Measurements from ENCODE around the gene TIE1. TPM values are rescaled to one million over a fixed set of nuclear protein-coding genes. Genes with fewer than 3 reads are reported as not detected.

Gene TIE1
- total RNA-seq, 1 donor from 2014 or later, result 0.98 TPM

DNA sequence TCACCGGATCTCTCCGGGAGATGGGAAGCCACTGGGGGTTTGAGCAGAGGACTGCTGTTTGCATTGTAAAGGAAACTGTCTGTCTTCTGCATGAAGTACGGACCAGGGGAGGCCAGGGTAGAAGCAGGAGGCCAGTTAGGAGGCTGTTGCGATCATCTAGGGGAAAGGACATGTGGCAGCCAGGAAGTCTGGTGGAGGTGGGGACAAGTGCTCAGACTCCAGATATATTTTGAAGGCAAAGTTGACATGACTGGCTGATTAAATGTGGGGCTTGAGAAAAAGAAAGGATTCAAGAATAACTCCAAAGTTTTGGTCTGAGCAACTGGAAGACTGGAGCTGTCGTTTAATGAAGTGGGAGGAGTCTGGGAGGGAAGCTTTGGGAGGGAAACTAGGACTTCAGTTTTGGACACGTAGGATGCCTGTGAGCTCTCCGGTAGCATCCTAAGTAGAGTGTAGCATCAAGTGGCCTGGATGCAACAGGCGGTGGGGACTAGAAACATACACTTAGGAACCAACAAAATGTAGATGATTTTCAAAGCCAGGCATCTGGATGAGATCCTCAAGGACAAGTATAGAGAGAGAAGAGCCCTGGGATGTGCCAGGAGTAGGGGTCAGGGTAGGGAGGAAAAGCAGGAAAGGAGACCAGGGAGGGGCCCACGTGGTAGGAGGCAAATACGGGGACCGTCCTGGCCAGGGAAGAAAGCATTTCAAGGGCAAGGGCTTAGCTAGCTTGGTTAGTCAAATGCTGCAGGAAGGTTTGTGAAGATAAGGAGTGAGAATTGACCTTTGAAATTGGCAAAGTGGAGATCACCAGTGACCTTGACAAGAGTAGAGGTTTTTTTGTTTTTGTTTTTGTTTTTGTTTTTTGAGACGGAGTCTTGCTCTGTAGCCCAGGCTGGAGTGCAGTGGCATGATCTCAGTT, 11.7 kb upstream of the TIE1 start:
- Histone ChIP-seq H3K9me3 (ENCODE audit: insufficient read depth, low read depth, low read length) (no peaks in the 10 kb centered on the region), H3K27me3 (ENCODE audit: insufficient read depth, low read length) (peaks cover 6% of the 10 kb centered on the region), H3K4me2 (ENCODE audit: low read length) (no peak overlapping the region), H4K20me1 (ENCODE audit: insufficient read depth, low read length) (no peaks in the 10 kb centered on the region), H3K79me2 (ENCODE audit: insufficient read depth, low read length) (no peaks in the 10 kb centered on the region), H3K36me3 (ENCODE audit: insufficient read depth, low read length) (no peaks in the 10 kb centered on the region), H3K9ac (ENCODE audit: low read length) (no peak overlapping the region), H3K27ac (ENCODE audit: low read depth, low read length) (no peak overlapping the region), H3K4me1 (ENCODE audit: insufficient read depth, low read length) (no peaks in the 10 kb centered on the region), H2AFZ (ENCODE audit: low read depth, low read length) (no peak overlapping the region), H3K4me3 (ENCODE audit: insufficient read depth, low read depth, low read length) (no peak overlapping the region)
- TF ChIP-seq, protein P1, sequence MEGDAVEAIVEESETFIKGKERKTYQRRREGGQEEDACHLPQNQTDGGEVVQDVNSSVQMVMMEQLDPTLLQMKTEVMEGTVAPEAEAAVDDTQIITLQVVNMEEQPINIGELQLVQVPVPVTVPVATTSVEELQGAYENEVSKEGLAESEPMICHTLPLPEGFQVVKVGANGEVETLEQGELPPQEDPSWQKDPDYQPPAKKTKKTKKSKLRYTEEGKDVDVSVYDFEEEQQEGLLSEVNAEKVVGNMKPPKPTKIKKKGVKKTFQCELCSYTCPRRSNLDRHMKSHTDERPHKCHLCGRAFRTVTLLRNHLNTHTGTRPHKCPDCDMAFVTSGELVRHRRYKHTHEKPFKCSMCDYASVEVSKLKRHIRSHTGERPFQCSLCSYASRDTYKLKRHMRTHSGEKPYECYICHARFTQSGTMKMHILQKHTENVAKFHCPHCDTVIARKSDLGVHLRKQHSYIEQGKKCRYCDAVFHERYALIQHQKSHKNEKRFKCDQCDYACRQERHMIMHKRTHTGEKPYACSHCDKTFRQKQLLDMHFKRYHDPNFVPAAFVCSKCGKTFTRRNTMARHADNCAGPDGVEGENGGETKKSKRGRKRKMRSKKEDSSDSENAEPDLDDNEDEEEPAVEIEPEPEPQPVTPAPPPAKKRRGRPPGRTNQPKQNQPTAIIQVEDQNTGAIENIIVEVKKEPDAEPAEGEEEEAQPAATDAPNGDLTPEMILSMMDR (IDR thresholded peaks at IDR 0.05; ENCODE audit: insufficient read depth, low read depth, low read length), result no peak
- no peak for TF ChIP-seq EZH2 (IDR thresholded peaks at IDR 0.05; ENCODE audit: insufficient read depth, low read length)
- Mint-ChIP-seq H3K27me3 (ENCODE audit: low read depth, unreplicated experiment) (peaks cover 33% of the 10 kb centered on the region), H3K4me1 (ENCODE audit: low read depth, unreplicated experiment) (peaks cover 2% of the 10 kb centered on the region), H3K36me3 (ENCODE audit: low read depth, unreplicated experiment) (peaks cover 5% of the 10 kb centered on the region), H3K4me3 (ENCODE audit: unreplicated experiment) (no peak overlapping the region), H3K27ac (ENCODE audit: unreplicated experiment) (no peak overlapping the region), H3K9me3 (ENCODE audit: unreplicated experiment) (peaks cover 2% of the 10 kb centered on the region)
- FAIRE-seq (no peak), DNase-seq (ENCODE audit: low read depth) (no peak)

DNA sequence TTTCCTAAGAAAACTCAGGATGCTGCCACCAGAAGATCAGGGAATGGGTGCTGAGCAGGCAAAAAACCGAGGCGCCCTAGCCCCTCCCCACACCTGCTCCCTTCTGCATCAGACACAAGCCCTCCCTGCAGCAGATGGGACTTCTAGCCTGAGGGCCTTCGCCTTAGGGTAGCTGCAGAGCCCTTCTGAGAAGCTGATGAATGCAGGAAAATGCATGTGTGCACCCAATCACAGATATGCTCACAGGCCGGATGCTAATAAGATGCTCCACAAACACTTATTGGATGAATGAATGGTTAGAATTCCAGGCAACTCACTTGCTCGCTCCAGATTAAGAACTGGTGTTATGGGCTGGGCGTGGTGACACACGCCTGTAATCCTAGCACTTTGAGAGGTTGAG, 8.6 kb upstream of the TIE1 start:
- H4K20me1 ChIP-seq (ENCODE audit: insufficient read depth, low read length), result no peaks in the 10 kb centered on the region
- H3K9me3 ChIP-seq (ENCODE audit: insufficient read depth, low read depth, low read length), result no peaks in the 10 kb centered on the region
- Mint-ChIP-seq H3K4me1 (ENCODE audit: low read depth, unreplicated experiment) (peaks cover 11% of the 10 kb centered on the region), H3K36me3 (ENCODE audit: low read depth, unreplicated experiment) (no peaks in the 10 kb centered on the region), H3K27me3 (ENCODE audit: low read depth, unreplicated experiment) (peaks cover 15% of the 10 kb centered on the region), H3K4me3 (ENCODE audit: unreplicated experiment) (no peak overlapping the region), H3K27ac (ENCODE audit: unreplicated experiment) (no peak overlapping the region), H3K9me3 (ENCODE audit: unreplicated experiment) (peaks cover 1% of the 10 kb centered on the region)
- H3K79me2 ChIP-seq (ENCODE audit: insufficient read depth, low read length), result no peaks in the 10 kb centered on the region
- no peak overlapping the region for H3K27ac ChIP-seq (ENCODE audit: low read depth, low read length)
- H3K9ac ChIP-seq (ENCODE audit: low read length), result no peak overlapping the region
- DNase-seq (ENCODE audit: low read depth), result no peak
- TF ChIP-seq, protein P1 (IDR thresholded peaks at IDR 0.05; ENCODE audit: insufficient read depth, low read depth, low read length), result no peak
- no peak for TF ChIP-seq EZH2 (IDR thresholded peaks at IDR 0.05; ENCODE audit: insufficient read depth, low read length)
- H2AFZ ChIP-seq (ENCODE audit: low read depth, low read length), result no peak overlapping the region
- H3K4me3 ChIP-seq (ENCODE audit: insufficient read depth, low read depth, low read length), result no peak overlapping the region
- H3K4me1 ChIP-seq (ENCODE audit: insufficient read depth, low read length), result peaks cover 11% of the 10 kb centered on the region
- peaks cover 2% of the 10 kb centered on the region for H3K27me3 ChIP-seq (ENCODE audit: insufficient read depth, low read length)
- H3K4me2 ChIP-seq (ENCODE audit: low read length), result no peak overlapping the region
- no peak for FAIRE-seq
- no peaks in the 10 kb centered on the region for H3K36me3 ChIP-seq (ENCODE audit: insufficient read depth, low read length)

DNA sequence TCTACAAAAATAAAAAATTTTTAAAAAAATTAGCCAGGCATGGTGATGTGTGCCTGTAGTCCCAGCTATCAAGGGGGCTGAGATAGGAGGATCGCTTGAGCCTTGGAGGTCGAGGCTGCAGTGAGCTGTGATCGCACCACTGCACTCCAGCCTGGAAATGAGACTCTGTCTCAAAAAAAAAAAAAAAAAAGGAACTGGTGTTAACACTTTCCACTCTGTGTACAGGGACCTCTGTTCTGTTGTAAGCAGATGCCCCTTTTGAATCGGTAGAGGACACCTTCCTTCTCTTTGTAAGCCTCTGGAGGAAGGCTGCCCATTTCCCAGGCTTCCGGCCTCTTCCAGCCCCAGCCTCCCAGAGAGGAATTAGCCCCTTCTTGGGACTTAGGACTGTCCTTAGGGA, 8.1 kb upstream of the TIE1 start:
- TF ChIP-seq, protein P1 (IDR thresholded peaks at IDR 0.05; ENCODE audit: insufficient read depth, low read depth, low read length), result no peak
- TF ChIP-seq EZH2 (IDR thresholded peaks at IDR 0.05; ENCODE audit: insufficient read depth, low read length), result no peak
- Mint-ChIP-seq H3K36me3 (ENCODE audit: low read depth, unreplicated experiment) (no peaks in the 10 kb centered on the region), H3K4me1 (ENCODE audit: low read depth, unreplicated experiment) (peaks cover 11% of the 10 kb centered on the region), H3K9me3 (ENCODE audit: unreplicated experiment) (no peaks in the 10 kb centered on the region), H3K27me3 (ENCODE audit: low read depth, unreplicated experiment) (peaks cover 11% of the 10 kb centered on the region), H3K27ac (ENCODE audit: unreplicated experiment) (no peak overlapping the region), H3K4me3 (ENCODE audit: unreplicated experiment) (no peak overlapping the region)
- Histone ChIP-seq H3K79me2 (ENCODE audit: insufficient read depth, low read length) (no peaks in the 10 kb centered on the region), H3K36me3 (ENCODE audit: insufficient read depth, low read length) (no peaks in the 10 kb centered on the region), H3K4me3 (ENCODE audit: insufficient read depth, low read depth, low read length) (no peak overlapping the region), H3K9me3 (ENCODE audit: insufficient read depth, low read depth, low read length) (no peaks in the 10 kb centered on the region), H3K4me2 (ENCODE audit: low read length) (no peak overlapping the region), H3K4me1 (ENCODE audit: insufficient read depth, low read length) (peaks cover 11% of the 10 kb centered on the region), H3K9ac (ENCODE audit: low read length) (no peak overlapping the region), H3K27me3 (ENCODE audit: insufficient read depth, low read length) (peaks cover 2% of the 10 kb centered on the region), H3K27ac (ENCODE audit: low read depth, low read length) (no peak overlapping the region), H4K20me1 (ENCODE audit: insufficient read depth, low read length) (no peaks in the 10 kb centered on the region), H2AFZ (ENCODE audit: low read depth, low read length) (no peak overlapping the region)
- DNase-seq (ENCODE audit: low read depth), result no peak
- FAIRE-seq, result no peak

All from astrocyte (in vitro differentiated cells and primary cell).